ENCODE results near the gene CST2. TPM values are rescaled to one million over a fixed set of nuclear protein-coding genes. Genes with fewer than 3 reads are reported as not detected.

The CST2 gene
- polyA plus RNA-seq, 1 donor from 2014 or later: not detected

DNA sequence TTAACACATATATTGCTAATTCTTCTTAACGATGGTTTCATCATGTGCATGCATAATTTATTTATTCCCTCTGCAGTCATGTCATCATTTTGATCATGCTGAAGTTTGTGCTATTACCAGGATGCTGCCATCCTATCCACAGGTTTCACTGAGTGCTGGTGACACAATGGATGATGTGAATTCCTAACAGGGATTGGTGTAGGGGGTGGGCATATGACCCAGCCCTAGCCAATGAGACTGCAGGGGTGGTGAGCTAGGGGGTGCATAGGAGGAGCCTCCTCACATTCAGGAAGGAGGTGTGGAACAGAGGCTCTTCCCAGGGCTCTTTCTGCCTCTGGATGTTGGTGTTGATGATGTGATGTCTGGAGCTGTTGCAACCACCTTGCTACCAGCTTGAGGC is 45.5 kb upstream of the CST2 start:
- no peaks in the 10 kb centered on the region for H3F3A ChIP-seq (ENCODE audit: insufficient read depth, low read length, poor library complexity, severe bottlenecking)
- H3K9me2 ChIP-seq (ENCODE audit: insufficient read depth, low read length): no peaks in the 10 kb centered on the region
- TF ChIP-seq, protein P1, sequence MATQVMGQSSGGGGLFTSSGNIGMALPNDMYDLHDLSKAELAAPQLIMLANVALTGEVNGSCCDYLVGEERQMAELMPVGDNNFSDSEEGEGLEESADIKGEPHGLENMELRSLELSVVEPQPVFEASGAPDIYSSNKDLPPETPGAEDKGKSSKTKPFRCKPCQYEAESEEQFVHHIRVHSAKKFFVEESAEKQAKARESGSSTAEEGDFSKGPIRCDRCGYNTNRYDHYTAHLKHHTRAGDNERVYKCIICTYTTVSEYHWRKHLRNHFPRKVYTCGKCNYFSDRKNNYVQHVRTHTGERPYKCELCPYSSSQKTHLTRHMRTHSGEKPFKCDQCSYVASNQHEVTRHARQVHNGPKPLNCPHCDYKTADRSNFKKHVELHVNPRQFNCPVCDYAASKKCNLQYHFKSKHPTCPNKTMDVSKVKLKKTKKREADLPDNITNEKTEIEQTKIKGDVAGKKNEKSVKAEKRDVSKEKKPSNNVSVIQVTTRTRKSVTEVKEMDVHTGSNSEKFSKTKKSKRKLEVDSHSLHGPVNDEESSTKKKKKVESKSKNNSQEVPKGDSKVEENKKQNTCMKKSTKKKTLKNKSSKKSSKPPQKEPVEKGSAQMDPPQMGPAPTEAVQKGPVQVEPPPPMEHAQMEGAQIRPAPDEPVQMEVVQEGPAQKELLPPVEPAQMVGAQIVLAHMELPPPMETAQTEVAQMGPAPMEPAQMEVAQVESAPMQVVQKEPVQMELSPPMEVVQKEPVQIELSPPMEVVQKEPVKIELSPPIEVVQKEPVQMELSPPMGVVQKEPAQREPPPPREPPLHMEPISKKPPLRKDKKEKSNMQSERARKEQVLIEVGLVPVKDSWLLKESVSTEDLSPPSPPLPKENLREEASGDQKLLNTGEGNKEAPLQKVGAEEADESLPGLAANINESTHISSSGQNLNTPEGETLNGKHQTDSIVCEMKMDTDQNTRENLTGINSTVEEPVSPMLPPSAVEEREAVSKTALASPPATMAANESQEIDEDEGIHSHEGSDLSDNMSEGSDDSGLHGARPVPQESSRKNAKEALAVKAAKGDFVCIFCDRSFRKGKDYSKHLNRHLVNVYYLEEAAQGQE (IDR thresholded peaks at IDR 0.05; ENCODE audit: borderline replicate concordance): no peak
- TF ChIP-seq TAF1 (IDR thresholded peaks at IDR 0.05; ENCODE audit: low read depth): no peak
- TF ChIP-seq SMC3 (conservative IDR thresholded peaks at IDR 0.05; ENCODE audit: poor library complexity): no peak
- TF ChIP-seq MXI1 (conservative IDR thresholded peaks at IDR 0.05; ENCODE audit: poor library complexity, severe bottlenecking): no peak
- no peak for TF ChIP-seq EP300 (conservative IDR thresholded peaks at IDR 0.05; ENCODE audit: poor library complexity, severe bottlenecking)
- TF ChIP-seq, protein P2, sequence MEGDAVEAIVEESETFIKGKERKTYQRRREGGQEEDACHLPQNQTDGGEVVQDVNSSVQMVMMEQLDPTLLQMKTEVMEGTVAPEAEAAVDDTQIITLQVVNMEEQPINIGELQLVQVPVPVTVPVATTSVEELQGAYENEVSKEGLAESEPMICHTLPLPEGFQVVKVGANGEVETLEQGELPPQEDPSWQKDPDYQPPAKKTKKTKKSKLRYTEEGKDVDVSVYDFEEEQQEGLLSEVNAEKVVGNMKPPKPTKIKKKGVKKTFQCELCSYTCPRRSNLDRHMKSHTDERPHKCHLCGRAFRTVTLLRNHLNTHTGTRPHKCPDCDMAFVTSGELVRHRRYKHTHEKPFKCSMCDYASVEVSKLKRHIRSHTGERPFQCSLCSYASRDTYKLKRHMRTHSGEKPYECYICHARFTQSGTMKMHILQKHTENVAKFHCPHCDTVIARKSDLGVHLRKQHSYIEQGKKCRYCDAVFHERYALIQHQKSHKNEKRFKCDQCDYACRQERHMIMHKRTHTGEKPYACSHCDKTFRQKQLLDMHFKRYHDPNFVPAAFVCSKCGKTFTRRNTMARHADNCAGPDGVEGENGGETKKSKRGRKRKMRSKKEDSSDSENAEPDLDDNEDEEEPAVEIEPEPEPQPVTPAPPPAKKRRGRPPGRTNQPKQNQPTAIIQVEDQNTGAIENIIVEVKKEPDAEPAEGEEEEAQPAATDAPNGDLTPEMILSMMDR (IDR thresholded peaks at IDR 0.05; ENCODE audit: poor library complexity, severe bottlenecking): no peak
- no peak for TF ChIP-seq POLR2AphosphoS5 (IDR thresholded peaks at IDR 0.05)
- no peak for TF ChIP-seq EZH2 (IDR thresholded peaks at IDR 0.05; ENCODE audit: borderline replicate concordance, insufficient read depth, low read length, poor library complexity, severe bottlenecking)
- no peak for TF ChIP-seq RAD21 (conservative IDR thresholded peaks at IDR 0.05)
- H3K27me3 ChIP-seq (ENCODE audit: insufficient read depth, low read depth, low read length): no peaks in the 10 kb centered on the region
- H3K9me3 ChIP-seq (ENCODE audit: low read length): no peaks in the 10 kb centered on the region
- H3K79me2 ChIP-seq (replicated peaks; ENCODE audit: insufficient read depth, low read length): no peaks in the 10 kb centered on the region
- H3K4me3 ChIP-seq (ENCODE audit: low read length): no peak overlapping the region
- H2AFZ ChIP-seq (ENCODE audit: low read depth, low read length): no peak overlapping the region
- no peak overlapping the region for H3K9ac ChIP-seq (ENCODE audit: low read length)
- H3K4me2 ChIP-seq (ENCODE audit: low read length): no peak overlapping the region
- H4K20me1 ChIP-seq (ENCODE audit: insufficient read depth): no peaks in the 10 kb centered on the region
- no peaks in the 10 kb centered on the region for H3K36me3 ChIP-seq (ENCODE audit: insufficient read depth, low read length)
- H3K27ac ChIP-seq (ENCODE audit: low read length): no peak overlapping the region

DNA sequence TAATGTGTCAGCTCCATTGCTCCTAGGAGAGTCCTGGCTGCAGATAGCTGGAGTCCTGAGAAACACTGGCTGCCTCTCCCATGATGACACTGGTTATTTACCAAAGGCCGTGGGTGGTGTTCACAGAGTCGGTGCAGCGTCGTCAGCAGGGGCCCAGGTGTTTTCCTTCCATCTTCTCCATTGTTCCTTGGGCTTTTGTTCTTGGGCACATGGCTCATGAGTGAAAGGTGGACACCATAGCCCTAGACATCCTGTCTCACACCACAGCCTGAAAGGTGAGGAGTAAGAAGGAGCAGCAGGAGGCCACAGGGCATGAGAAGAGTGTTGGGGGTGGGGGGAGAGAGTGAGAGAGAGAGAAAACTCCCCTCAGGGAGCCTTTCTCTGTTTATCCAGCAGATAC is 43.9 kb upstream of the CST2 start:
- TF ChIP-seq TAF1 (IDR thresholded peaks at IDR 0.05; ENCODE audit: low read depth): no peak
- no peak for TF ChIP-seq MXI1 (conservative IDR thresholded peaks at IDR 0.05; ENCODE audit: poor library complexity, severe bottlenecking)
- no peak for TF ChIP-seq RAD21 (conservative IDR thresholded peaks at IDR 0.05)
- TF ChIP-seq, protein P2 (IDR thresholded peaks at IDR 0.05; ENCODE audit: poor library complexity, severe bottlenecking): no peak
- TF ChIP-seq POLR2AphosphoS5 (IDR thresholded peaks at IDR 0.05): no peak
- no peaks in the 10 kb centered on the region for H3K9me2 ChIP-seq (ENCODE audit: insufficient read depth, low read length)
- H3K27me3 ChIP-seq (ENCODE audit: insufficient read depth, low read depth, low read length): no peaks in the 10 kb centered on the region
- no peak overlapping the region for H3K4me2 ChIP-seq (ENCODE audit: low read length)
- H3K9me3 ChIP-seq (ENCODE audit: low read length): no peaks in the 10 kb centered on the region
- H2AFZ ChIP-seq (ENCODE audit: low read depth, low read length): no peak overlapping the region
- no peaks in the 10 kb centered on the region for H4K20me1 ChIP-seq (ENCODE audit: insufficient read depth)
- H3K4me3 ChIP-seq (ENCODE audit: low read length): no peak overlapping the region
- no peak overlapping the region for H3K9ac ChIP-seq (ENCODE audit: low read length)
- no peaks in the 10 kb centered on the region for H3K79me2 ChIP-seq (replicated peaks; ENCODE audit: insufficient read depth, low read length)
- no peaks in the 10 kb centered on the region for H3K36me3 ChIP-seq (ENCODE audit: insufficient read depth, low read length)
- H3F3A ChIP-seq (ENCODE audit: insufficient read depth, low read length, poor library complexity, severe bottlenecking): no peaks in the 10 kb centered on the region
- H3K27ac ChIP-seq (ENCODE audit: low read length): no peak overlapping the region

Data from neural cell (in vitro differentiated cells).